ENCODE measurements around the gene FGD3. TPM values are rescaled to one million over a fixed set of nuclear protein-coding genes. Genes with fewer than 3 reads are reported as not detected.

Gene FGD3
- total RNA-seq, 4 donors from 2014 or later: 0.29 to 4.9 (median 2.9) TPM

GRCh38 chr9:92964607-92965060 lies 17.3 kb downstream of the FGD3 start:
- intact Hi-C loops (cut with DNase I; ENCODE audit: low total_unique reads): no loop called here
- H3K27ac ChIP-seq: no peak overlapping the region
- no peak overlapping the region for H3K4me3 ChIP-seq
- no peaks in the 10 kb centered on the region for H3K36me3 ChIP-seq
- H3K4me1 ChIP-seq: no peaks in the 10 kb centered on the region
- no peak for DNase-seq
- H3K27me3 ChIP-seq: no peaks in the 10 kb centered on the region
- no peak for TF ChIP-seq CTCF (IDR thresholded peaks at IDR 0.05)
- no peak for TF ChIP-seq POLR2A (IDR thresholded peaks at IDR 0.05)
- peaks cover 0 to 6% of the 10 kb centered on the region in 2 donors for H3K9me3 ChIP-seq

DNA sequence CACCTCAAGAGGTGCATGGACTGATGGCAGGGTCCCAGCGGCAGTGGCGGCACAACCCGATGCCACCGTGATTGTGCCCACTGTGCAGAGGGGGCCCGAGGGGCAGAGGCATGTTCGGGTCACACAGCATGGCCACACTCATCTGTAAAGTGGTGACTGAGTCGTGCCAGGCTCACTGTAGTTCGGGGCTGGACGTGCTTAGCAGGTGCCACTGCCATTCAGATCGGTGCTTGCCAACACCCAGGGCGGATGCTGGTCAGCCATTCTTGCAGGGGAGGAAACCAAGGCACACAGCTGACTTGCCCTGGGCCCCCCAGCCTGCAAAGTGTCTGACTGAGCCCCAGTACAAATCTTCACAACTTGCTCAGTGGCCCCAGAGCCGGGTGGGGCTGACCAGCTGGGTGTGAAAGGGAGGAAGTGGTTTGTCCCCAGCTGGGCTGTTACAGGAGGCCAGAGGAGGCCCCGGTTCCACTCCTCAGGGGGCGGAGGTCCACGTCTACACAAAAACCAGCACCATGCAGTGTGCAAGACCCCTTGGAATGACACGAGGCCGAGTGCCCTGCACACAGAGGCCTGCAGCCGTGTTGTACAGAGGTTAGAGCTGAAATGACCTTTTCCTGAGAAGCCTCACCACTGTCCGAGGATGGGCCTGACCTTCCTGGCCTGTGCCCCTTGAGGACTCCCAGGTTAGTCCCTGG lies 17.9 kb downstream of the FGD3 start:
- H3K4me3 ChIP-seq: no peak overlapping the region
- H3K9me3 ChIP-seq: peaks cover 0 to 6% of the 10 kb centered on the region in 2 donors
- H3K27ac ChIP-seq: no peak overlapping the region
- TF ChIP-seq CTCF (IDR thresholded peaks at IDR 0.05) (no peak), POLR2A (IDR thresholded peaks at IDR 0.05) (no peak)
- no peaks in the 10 kb centered on the region for H3K36me3 ChIP-seq
- DNase-seq: no peak
- intact Hi-C loops (cut with DNase I; ENCODE audit: low total_unique reads): no loop called here
- no peaks in the 10 kb centered on the region for H3K27me3 ChIP-seq
- no peaks in the 10 kb centered on the region for H3K4me1 ChIP-seq

- TF ChIP-seq POLR2A (IDR thresholded peaks at IDR 0.05) (no peak), CTCF (IDR thresholded peaks at IDR 0.05) (no peak)
- intact Hi-C loops (cut with DNase I; ENCODE audit: low total_unique reads): no loop called here
- H3K27ac ChIP-seq: no peak overlapping the region
- peaks cover 0 to 6% of the 10 kb centered on the region in 2 donors for H3K9me3 ChIP-seq
- no peaks in the 10 kb centered on the region for H3K4me1 ChIP-seq
- H3K27me3 ChIP-seq: no peaks in the 10 kb centered on the region
- H3K4me3 ChIP-seq: no peak overlapping the region
- no peak for DNase-seq
- H3K36me3 ChIP-seq: no peaks in the 10 kb centered on the region
Observed at GRCh38 chr9:92965759-92966517, 18.6 kb downstream of the FGD3 start.

DNA sequence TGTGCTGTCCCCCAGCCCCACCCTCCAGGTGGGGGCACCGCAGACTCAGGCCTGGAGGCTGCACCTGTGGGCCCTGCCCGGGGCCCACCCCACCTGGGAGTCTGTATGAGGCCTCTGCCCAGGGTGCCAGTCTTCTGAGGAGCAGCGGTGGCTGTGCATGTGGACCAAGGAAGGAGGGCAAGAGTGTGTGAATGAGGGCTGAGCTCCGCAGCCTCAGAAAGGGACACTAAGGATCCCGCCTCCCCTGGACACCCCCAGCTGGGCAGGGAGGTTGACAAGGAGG lies 19.1 kb downstream of the FGD3 start:
- no peak for TF ChIP-seq CTCF (IDR thresholded peaks at IDR 0.05)
- TF ChIP-seq POLR2A (IDR thresholded peaks at IDR 0.05): no peak
- Histone ChIP-seq H3K27ac (no peak overlapping the region), H3K4me3 (no peak overlapping the region)

DNA sequence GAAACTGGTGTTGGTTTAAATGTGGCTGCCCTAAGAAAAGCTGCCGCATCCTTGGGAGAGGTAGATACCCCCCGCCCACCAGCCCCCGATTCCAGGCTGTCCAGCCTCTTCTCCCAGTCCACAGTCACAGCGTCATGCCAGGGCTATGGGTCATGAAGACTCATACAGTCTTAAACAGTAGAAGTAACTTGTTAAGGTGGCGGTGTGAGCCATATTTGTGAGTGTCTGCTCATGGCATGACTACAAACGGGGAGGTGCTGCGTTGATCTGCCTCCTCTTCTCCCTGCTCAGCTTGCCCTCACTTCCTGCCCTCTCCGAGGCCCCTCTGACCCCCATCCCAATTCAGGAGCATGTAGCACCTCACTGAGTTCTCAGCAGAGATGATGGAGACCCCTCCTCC lies 20.8 kb downstream of the FGD3 start:
- H3K27me3 ChIP-seq: no peaks in the 10 kb centered on the region
- H3K36me3 ChIP-seq: no peaks in the 10 kb centered on the region
- intact Hi-C loops (cut with DNase I; ENCODE audit: low total_unique reads): no loop called here
- H3K9me3 ChIP-seq: no peaks in the 10 kb centered on the region
- no peak overlapping the region for H3K27ac ChIP-seq
- no peak for DNase-seq
- no peak overlapping the region for H3K4me3 ChIP-seq
- no peak for TF ChIP-seq POLR2A (IDR thresholded peaks at IDR 0.05)
- no peak for TF ChIP-seq CTCF (IDR thresholded peaks at IDR 0.05)
- H3K4me1 ChIP-seq: no peaks in the 10 kb centered on the region

More for the DNA sequence above, 19.1 kb downstream of the FGD3 start:
- Histone ChIP-seq H3K36me3 (no peaks in the 10 kb centered on the region), H3K4me1 (no peaks in the 10 kb centered on the region), H3K9me3 (peaks cover 0 to 5% of the 10 kb centered on the region in 2 donors), H3K27me3 (no peaks in the 10 kb centered on the region)
- intact Hi-C loops (cut with DNase I; ENCODE audit: low total_unique reads): no loop called here
- no peak for DNase-seq
